H1 (cell line): ENCODE measurements around the gene STK40. TPM values are rescaled to one million over a fixed set of nuclear protein-coding genes. Genes with fewer than 3 reads are reported as not detected.

Experiments used
- CTCF ChIA-PET: fragments of 300-600 bp; sonication (Branson Sonifier 250); formaldehyde crosslinking; loops from one replicate; lab custom pipeline; 2021; ENCODE audit not compliant: partially characterized antibody; lab: Charles Lee
- POLR2A ChIA-PET: fragments of 300-600 bp; sonication (Branson Sonifier 250); formaldehyde crosslinking; loops from one replicate; lab custom pipeline; 2021; ENCODE audit warnings: inconsistent platforms; ENCODE audit not compliant: partially characterized antibody; lab: Charles Lee
- DNase-seq, 2 experiments: peaks; one replicate each; pipeline versions ENCODE4 v3.0.0 to v3.0.0-alpha.2; 2010 to 2022; ENCODE audit warnings: low spot score in 2 of 2, low read depth in 1 of 2, mixed read lengths in 1 of 2
- FAIRE-seq: peaks from 2 replicates; lab custom pipeline; 2011; peaks lifted over from hg19 to GRCh38; lab: Jason Lieb, UNC
- H2AFZ ChIP-seq: 2 replicates; pipeline ENCODE4 v1.8.1; 2012; ENCODE audit warnings: low read length, inconsistent platforms
- H2AK5ac ChIP-seq: 2 replicates; pipeline ENCODE4 v1.6.1; 2013; ENCODE audit warnings: low read depth, low read length
- H2BK120ac ChIP-seq: replicated peaks from 2 replicates; pipeline ENCODE3; 2013; ENCODE audit warnings: low read depth, low read length, inconsistent platforms
- H2BK12ac ChIP-seq: 2 replicates; pipeline ENCODE4 v1.6.1; 2013; ENCODE audit warnings: low read depth, low read length
- H2BK15ac ChIP-seq: 2 replicates; pipeline ENCODE4 v1.6.1; 2013; ENCODE audit warnings: low read length
- H2BK20ac ChIP-seq: 2 replicates; pipeline ENCODE4 v1.6.1; 2013; ENCODE audit warnings: low read length
- H2BK5ac ChIP-seq: 2 replicates; pipeline ENCODE4 v1.6.1; 2013; ENCODE audit warnings: low read depth, low read length
- H3K14ac ChIP-seq: 2 replicates; pipeline ENCODE4 v1.6.1; 2013; ENCODE audit warnings: inconsistent platforms; ENCODE audit not compliant: insufficient read length
- H3K18ac ChIP-seq: 2 replicates; pipeline ENCODE4 v1.6.1; 2013; ENCODE audit warnings: low read length; ENCODE audit errors: extremely low read depth
- H3K23ac ChIP-seq: 2 replicates; pipeline ENCODE4 v1.6.1; 2013; ENCODE audit warnings: inconsistent platforms; ENCODE audit not compliant: insufficient read length
- H3K23me2 ChIP-seq: 2 replicates; pipeline ENCODE4 v1.6.1; 2013; ENCODE audit warnings: low read depth, low read length
- H3K27ac ChIP-seq: 2 replicates; pipeline ENCODE4 v1.6.1; 2011; ENCODE audit warnings: low read depth, low read length, inconsistent platforms
- H3K27me3 ChIP-seq, 4 experiments: replicated peaks in 1 of 4; 1 replicate in 1 of 4; 2 replicates in 3 of 4; pipeline versions ENCODE4 v1.6.1 to v1.8.1; 2011 to 2013; ENCODE audit warnings: low read length in 3 of 4, mild to moderate bottlenecking in 3 of 4, inconsistent platforms in 2 of 4, mixed read lengths in 2 of 4, moderate library complexity in 1 of 4; ENCODE audit not compliant: control insufficient read depth in 3 of 4, insufficient read depth in 3 of 4; ENCODE audit errors: extremely low read depth in 1 of 4
- H3K36me3 ChIP-seq, 4 experiments: 2 replicates each; pipeline versions ENCODE4 v1.6.1 to v1.8.1; 2011 to 2013; ENCODE audit warnings: mild to moderate bottlenecking in 4 of 4, low read length in 3 of 4, moderate library complexity in 2 of 4, control low read depth in 1 of 4, inconsistent platforms in 1 of 4; ENCODE audit not compliant: insufficient read depth in 4 of 4, control insufficient read depth in 2 of 4
- H3K4ac ChIP-seq: replicated peaks from 2 replicates; pipeline ENCODE3; 2013; ENCODE audit warnings: low read length, low read depth, mixed read lengths, inconsistent platforms; ENCODE audit not compliant: insufficient read length
- H3K4me1 ChIP-seq, 4 experiments: replicated peaks in 1 of 4; 1 replicate in 1 of 4; 2 replicates in 3 of 4; pipeline versions ENCODE4 v1.6.1 to v1.8.1; 2011 to 2013; ENCODE audit warnings: low read length in 3 of 4, inconsistent platforms in 2 of 4, mixed read lengths in 1 of 4; ENCODE audit not compliant: insufficient read depth in 4 of 4, control insufficient read depth in 3 of 4
- H3K4me2 ChIP-seq, 2 experiments: 2 replicates each; pipeline versions ENCODE4 v1.6.1 to v1.8.1; 2011 to 2013; ENCODE audit warnings: low read depth in 2 of 2, low read length in 2 of 2, control low read depth in 1 of 2, inconsistent platforms in 1 of 2, mild to moderate bottlenecking in 1 of 2; ENCODE audit not compliant: insufficient read depth in 1 of 2
- H3K4me3 ChIP-seq, 4 experiments: fragments of 200-600, 300-600 bp in 1 of 4; sonication (generic), shearing (Covaris generic), sonication (Bioruptor Twin) in 1 of 4; 2 replicates each; pipeline versions ENCODE4 v1.5.1 to v1.8.1; 2011 to 2016; ENCODE audit warnings: low read length in 4 of 4, low read depth in 3 of 4, control low read depth in 2 of 4, inconsistent platforms in 2 of 4, mild to moderate bottlenecking in 2 of 4, mixed read lengths in 1 of 4, moderate library complexity in 1 of 4; ENCODE audit not compliant: insufficient read depth in 2 of 4; ENCODE audit errors: extremely low read depth in 1 of 4
- H3K56ac ChIP-seq: replicated peaks from 2 replicates; pipeline ENCODE3; 2013; ENCODE audit warnings: low read depth, mild to moderate bottlenecking, mixed read lengths, low read length, inconsistent platforms; ENCODE audit not compliant: insufficient read length
- H3K79me1 ChIP-seq: 2 replicates; pipeline ENCODE4 v1.6.1; 2013; ENCODE audit warnings: low read depth, low read length, control low read depth
- H3K79me2 ChIP-seq, 2 experiments: 2 replicates each; pipeline versions ENCODE4 v1.6.1 to v1.8.1; 2012 to 2013; ENCODE audit warnings: low read length in 2 of 2, mild to moderate bottlenecking in 2 of 2, inconsistent platforms in 1 of 2; ENCODE audit not compliant: insufficient read depth in 2 of 2, control insufficient read depth in 1 of 2
- H3K9ac ChIP-seq, 4 experiments: replicated peaks in 1 of 4; 1 replicate in 1 of 4; 2 replicates in 3 of 4; pipeline versions ENCODE4 v1.6.1 to v1.8.1; 2011 to 2013; ENCODE audit warnings: low read depth in 3 of 4, low read length in 3 of 4, control low read depth in 2 of 4, mild to moderate bottlenecking in 2 of 4, moderate library complexity in 2 of 4, inconsistent platforms in 1 of 4; ENCODE audit errors: extremely low read depth in 1 of 4
- H3K9me3 ChIP-seq, 2 experiments: 2 replicates each; pipeline versions ENCODE4 v1.6.1 to v1.8.1; 2012 to 2013; ENCODE audit warnings: mild to moderate bottlenecking in 2 of 2, moderate library complexity in 2 of 2, control low read depth in 1 of 2, inconsistent platforms in 1 of 2, low read depth in 1 of 2, low read length in 1 of 2, mixed read lengths in 1 of 2; ENCODE audit not compliant: insufficient read depth in 2 of 2
- H4K20me1 ChIP-seq, 2 experiments: replicated peaks in 1 of 2; 2 replicates each; pipeline versions ENCODE3 to v1.8.1; 2011 to 2013; ENCODE audit warnings: inconsistent platforms in 2 of 2, low read length in 2 of 2, mild to moderate bottlenecking in 1 of 2; ENCODE audit not compliant: insufficient read depth in 2 of 2, control insufficient read depth in 1 of 2
- H4K5ac ChIP-seq: 2 replicates; pipeline ENCODE4 v1.6.1; 2013; ENCODE audit warnings: low read length, low read depth, mixed read lengths, inconsistent platforms; ENCODE audit not compliant: insufficient read length
- H4K8ac ChIP-seq: 2 replicates; pipeline ENCODE4 v1.8.0; 2013; ENCODE audit warnings: mild to moderate bottlenecking, moderate library complexity, low read length, inconsistent platforms; ENCODE audit not compliant: insufficient read depth; ENCODE audit errors: extremely low read depth
- H4K91ac ChIP-seq: replicated peaks from 2 replicates; pipeline ENCODE3; 2013; ENCODE audit warnings: low read length, mixed read lengths, inconsistent platforms; ENCODE audit not compliant: insufficient read length
- ATF2 ChIP-seq: IDR thresholded peaks from 2 replicates; pipeline ENCODE4 v1.6.1; 2012; ENCODE audit warnings: low read length, inconsistent platforms
- CTCF ChIP-seq, 3 experiments: IDR thresholded peaks; 1 replicate in 2 of 3; 2 replicates in 1 of 3; pipeline versions ENCODE4 v1.5.1 to v1.6.1; 2011; ENCODE audit warnings: low read length in 3 of 3, mild to moderate bottlenecking in 3 of 3, inconsistent platforms in 2 of 3, low read depth in 1 of 3, moderate library complexity in 1 of 3; ENCODE audit not compliant: insufficient read depth in 1 of 3; ENCODE audit errors: control extremely low read depth in 1 of 3
- NANOG ChIP-seq: IDR thresholded peaks from 2 replicates; pipeline ENCODE4 v1.6.1; 2011; ENCODE audit warnings: low read length, low read depth, mild to moderate bottlenecking, inconsistent platforms; ENCODE audit not compliant: insufficient read depth, poor library complexity, severe bottlenecking
- NRF1 ChIP-seq: IDR thresholded peaks from 2 replicates; pipeline ENCODE4 v1.6.1; 2011; ENCODE audit warnings: mild to moderate bottlenecking, low read depth, low read length, improper control_type of control experiment
- SP1 ChIP-seq: IDR thresholded peaks from 2 replicates; pipeline ENCODE4 v1.6.1; 2011; ENCODE audit warnings: low read depth, low read length
- SP2 ChIP-seq: IDR thresholded peaks from 2 replicates; pipeline ENCODE4 v1.6.1; 2012; ENCODE audit warnings: mild to moderate bottlenecking, low read length, inconsistent platforms
- SP4 ChIP-seq: IDR thresholded peaks from 2 replicates; pipeline ENCODE4 v1.6.1; 2012; ENCODE audit warnings: low read length, inconsistent platforms
- SUZ12 ChIP-seq: fragments of 200-600 bp; sonication (generic); IDR thresholded peaks from 2 replicates; pipeline ENCODE4 v1.6.1; 2012; ENCODE audit warnings: mild to moderate bottlenecking, inconsistent platforms, low read length, moderate library complexity, mixed read lengths
- TBP ChIP-seq: IDR thresholded peaks from 2 replicates; pipeline ENCODE4 v1.6.1; 2011; ENCODE audit warnings: low read depth, low read length, improper control_type of control experiment
- WGBS, 2 experiments: shearing (Covaris generic) in 1 of 2; methylation state at CpG; one replicate each; pipeline versions ENCODE4 v1.1.6 to v1.1.7; 2013 to 2015; ENCODE audit warnings: low lambda C conversion rate in 2 of 2, mixed read lengths in 2 of 2, inconsistent platforms in 1 of 2, low coverage in 1 of 2, missing lambda C conversion rate in 1 of 2; ENCODE audit not compliant: insufficient replicate concordance in 2 of 2, insufficient coverage in 1 of 2, insufficient read length in 1 of 2; ENCODE audit errors: extremely low coverage in 1 of 2, missing lambda C conversion rate in 1 of 2; 5-methylcytosine and 5-hydroxymethylcytosine counted together
- polyA plus RNA-seq, 7 experiments: library from polyadenylated mRNA; depleted of rRNA in 3 of 7; stranded (reverse) in 5 of 7; unstranded in 2 of 7; fragments of >200 nt in 5 of 7; fragments of 200-250 nt in 2 of 7; gene quantifications; 1 replicate in 5 of 7; 2 replicates in 1 of 7; 4 replicates in 1 of 7; pipeline versions ENCODE4 v1.2.1 to v1.2.3, GENCODE V29; 2011 to 2013; ENCODE audit warnings: missing spikeins in 2 of 7, mixed read lengths in 2 of 7
- total RNA-seq: library from RNA; stranded (reverse); fragmentation: NEBNext Ultra II Directional; extraction: Animal tissue kit (Norgen Biotek cat#: 25700); gene quantifications from 2 replicates; pipeline ENCODE4 v1.2.1, GENCODE V29; 2021

The STK40 gene
- total and polyA plus RNA-seq, 2 of the 8 experiments (the other 6 are each of a cell fraction or from before 2014, with no cell fraction given) = 13.6 to 28.6 TPM

GRCh38 chr1:36339215-36339614, 46.5 kb downstream of the STK40 start:
- POLR2A ChIA-PET = interaction anchor here (1.1 to 4.3 kb wide), 3 partner anchors 14 to 21 kb away, joined by 3 to 23 read pairs (median 19); partner anchors contain the start of gene EVA1B
- no peaks in the 10 kb centered on the region for H3K9me3 ChIP-seq
- FAIRE-seq (no peak), DNase-seq (no peak)
- no peak overlapping the region for H2AK5ac ChIP-seq
- no peaks in the 10 kb centered on the region; a peak in 1 of 7 replicates for H3K4me1 ChIP-seq
- no peak overlapping the region for H2BK15ac ChIP-seq
- 91% methylated on average over 7 of the region's 7 CpGs; no CpG with 5 or more reads in 1 of the 2 experiments for WGBS, 2 experiments
- H4K5ac ChIP-seq = no peak overlapping the region
- H3K79me2 ChIP-seq = no peaks in the 10 kb centered on the region
- H2BK5ac ChIP-seq = no peak overlapping the region
- H3K4me2 ChIP-seq = no peak overlapping the region
- H2AFZ ChIP-seq = no peak overlapping the region
- no peak overlapping the region for H2BK12ac ChIP-seq
- H2BK20ac ChIP-seq = no peak overlapping the region
- H3K14ac ChIP-seq = no peak overlapping the region
- CTCF ChIA-PET = interaction anchor here (0.6 to 10.0 kb wide), 4 partner anchors 13 to 57 kb away, joined by 3 to 150 read pairs (median 4); no protein-coding TSS in a partner anchor
- H3K27ac ChIP-seq = no peak overlapping the region
- no peak overlapping the region for H3K23ac ChIP-seq
- H3K18ac ChIP-seq = no peak overlapping the region
- H4K20me1 ChIP-seq = peaks cover 0 to 3% of the 10 kb centered on the region in 2 experiments
- H4K8ac ChIP-seq = no peak overlapping the region
- H3K36me3 ChIP-seq = peaks cover 0 to 11% (median 4%) of the 10 kb centered on the region in 4 experiments; a peak in 4 of 8 replicates
- no peaks in the 10 kb centered on the region for H3K79me1 ChIP-seq
- H3K4me3 ChIP-seq = no peak overlapping the region
- no peak overlapping the region for H3K9ac ChIP-seq
- H3K23me2 ChIP-seq = no peaks in the 10 kb centered on the region
- H4K91ac ChIP-seq = no peak overlapping the region
- H3K56ac ChIP-seq = no peak overlapping the region
- no peak overlapping the region for H3K4ac ChIP-seq
- H3K27me3 ChIP-seq = no peaks in the 10 kb centered on the region; a peak in 3 of 7 replicates
- no peak overlapping the region for H2BK120ac ChIP-seq
- no peak for TF ChIP-seq SP2
- TF ChIP-seq SUZ12 = no peak
- no peak for TF ChIP-seq CTCF (IDR thresholded peaks at IDR 0.05; ENCODE audit: control extremely low read depth in 1 of 3, insufficient read depth in 1 of 3, low read depth in 1 of 3, low read length in 3 of 3)
- no peak for TF ChIP-seq NRF1
- no peak for TF ChIP-seq ATF2
- TF ChIP-seq SP4 = no peak
- no peak for TF ChIP-seq TBP
- TF ChIP-seq SP1 = no peak
- no peak for TF ChIP-seq NANOG
